ENCODE results near the gene AHDC1. TPM values are rescaled to one million over a fixed set of nuclear protein-coding genes. Genes with fewer than 3 reads are reported as not detected.
"Not testable (repeated sequence)": the region's sequence is repeated elsewhere in the genome, so short reads cannot be mapped to it uniquely, and the experiment has no call there.

AHDC1 gene
- total RNA-seq, 1 experiment from 2014 or later = 3.4 TPM

- no peak for DNase-seq (ENCODE audit: low spot score)
These were observed 37.3 kb downstream of the AHDC1 start for GRCh38 chr1:27566462-27567145.

GRCh38 chr1:27564710-27565649 lies 39.0 kb downstream of the AHDC1 start:
- no peak for DNase-seq (ENCODE audit: low spot score)

GRCh38 chr1:27563591-27564471 lies 40.1 kb downstream of the AHDC1 start:
- DNase-seq (ENCODE audit: low spot score) = no peak

- DNase-seq (ENCODE audit: low spot score) = no peak
These were observed 40.7 kb downstream of the AHDC1 start for GRCh38 chr1:27563341-27563590.

- no peak for DNase-seq (ENCODE audit: low spot score)
These were observed 41.2 kb downstream of the AHDC1 start for GRCh38 chr1:27562534-27563340.

GRCh38 chr1:27562021-27562420 lies 41.9 kb downstream of the AHDC1 start:
- DNase-seq (ENCODE audit: low spot score) = no peak

GRCh38 chr1:27561124-27561899 lies 42.6 kb downstream of the AHDC1 start:
- DNase-seq (ENCODE audit: low spot score) = no peak

GRCh38 chr1:27560268-27561123 lies 43.4 kb downstream of the AHDC1 start:
- DNase-seq (ENCODE audit: low spot score) = no peak

- no peak for DNase-seq (ENCODE audit: low spot score)
These were observed 44.4 kb downstream of the AHDC1 start for GRCh38 chr1:27559466-27560030.

- DNase-seq (ENCODE audit: low spot score) = peak; percentile 62
These were observed 46.2 kb downstream of the AHDC1 start for GRCh38 chr1:27557596-27558340.

GRCh38 chr1:27556781-27557595 lies 47.0 kb downstream of the AHDC1 start:
- DNase-seq (ENCODE audit: low spot score) = peak; percentile 92

GRCh38 chr1:27556435-27556780 lies 47.5 kb downstream of the AHDC1 start:
- no peak for DNase-seq (ENCODE audit: low spot score)

- DNase-seq (ENCODE audit: low spot score) = no peak
These were observed 48.1 kb downstream of the AHDC1 start for GRCh38 chr1:27555700-27556424.

- DNase-seq (ENCODE audit: low spot score) = no peak
These were observed 48.9 kb downstream of the AHDC1 start for GRCh38 chr1:27554759-27555699.

GRCh38 chr1:27554293-27554692 lies 49.7 kb downstream of the AHDC1 start:
- no peak for DNase-seq (ENCODE audit: low spot score)

- not testable (repeated sequence) for DNase-seq (ENCODE audit: low spot score)
These were observed 50.1 kb downstream of the AHDC1 start for GRCh38 chr1:27553823-27554222.
